ENCODE measurements around the gene SAMM50.
A peak's percentile ranks its signal among the peaks of the same experiment; 100 is the strongest.

The SAMM50 gene

GRCh38 chr22:43972931-43973462 is 17.8 kb downstream of the SAMM50 start:
- no peak for DNase-seq
- intact Hi-C loops (cut with DNase I) = no loop called here

- intact Hi-C loops (cut with DNase I) = no loop called here
- DNase-seq = peak in 1 of 42 donors; percentile 16
These were observed 18.8 kb downstream of the SAMM50 start for GRCh38 chr22:43974028-43974545.

GRCh38 chr22:43975041-43975440 is 19.8 kb downstream of the SAMM50 start:
- intact Hi-C loops (cut with DNase I) = no loop called here
- no peak for DNase-seq

GRCh38 chr22:43976861-43977795 is 21.9 kb downstream of the SAMM50 start:
- intact Hi-C loops (cut with DNase I) = no loop called here
- no peak for DNase-seq

GRCh38 chr22:43978558-43978957 is 23.3 kb downstream of the SAMM50 start:
- DNase-seq = no peak
- intact Hi-C loops (cut with DNase I) = no loop called here

GRCh38 chr22:43980579-43980978 is 25.3 kb downstream of the SAMM50 start:
- intact Hi-C loops (cut with DNase I) = no loop called here

GRCh38 chr22:43980996-43981395 is 25.8 kb downstream of the SAMM50 start:
- intact Hi-C loops (cut with DNase I) = no loop called here

More at GRCh38 chr22:43980579-43980978, 25.3 kb downstream of the SAMM50 start:
- no peak for DNase-seq

GRCh38 chr22:43983808-43984207 is 28.6 kb downstream of the SAMM50 start:
- intact Hi-C loops (cut with DNase I) = no loop called here

More at GRCh38 chr22:43980996-43981395, 25.8 kb downstream of the SAMM50 start:
- DNase-seq = no peak

GRCh38 chr22:43985532-43985931 is 30.3 kb downstream of the SAMM50 start:
- peak in 33 of 42 donors; percentile 17 to 77 (median 51) for DNase-seq
- intact Hi-C loops (cut with DNase I) = no loop called here

More at GRCh38 chr22:43983808-43984207, 28.6 kb downstream of the SAMM50 start:
- no peak for DNase-seq

GRCh38 chr22:43988116-43988820 is 33.0 kb downstream of the SAMM50 start:
- peak in 3 of 42 donors; percentile 8 to 20 (median 19) for DNase-seq
- intact Hi-C loops (cut with DNase I) = no loop called here

GRCh38 chr22:43988960-43989359 is 33.7 kb downstream of the SAMM50 start:
- intact Hi-C loops (cut with DNase I) = no loop called here

GRCh38 chr22:43990044-43990443 is 34.8 kb downstream of the SAMM50 start:
- intact Hi-C loops (cut with DNase I) = loop anchor here (5.0 to 10.0 kb wide), 2 partner anchors 85 to 637 kb away; no protein-coding TSS in a partner anchor
- DNase-seq = no peak

More at GRCh38 chr22:43988960-43989359, 33.7 kb downstream of the SAMM50 start:
- DNase-seq = no peak

GRCh38 chr22:43991316-43992020 is 36.2 kb downstream of the SAMM50 start:
- no peak for DNase-seq
- intact Hi-C loops (cut with DNase I) = loop anchor here (5.0 to 10.0 kb wide), 2 partner anchors 83 to 636 kb away; no protein-coding TSS in a partner anchor

- DNase-seq = peak in 6 of 42 donors; percentile 14 to 38 (median 23)
- intact Hi-C loops (cut with DNase I) = loop anchor here (5.0 to 10.0 kb wide), 2 partner anchors 82 to 635 kb away; no protein-coding TSS in a partner anchor
These were observed 37.1 kb downstream of the SAMM50 start for GRCh38 chr22:43992331-43992821.

- intact Hi-C loops (cut with DNase I) = loop anchor here (5.0 to 10.0 kb wide), 2 partner anchors 82 to 634 kb away; no protein-coding TSS in a partner anchor
- DNase-seq = peak in 41 of 42 donors; percentile 28 to 81 (median 58)
These were observed 38.0 kb downstream of the SAMM50 start for GRCh38 chr22:43993072-43993760.

- intact Hi-C loops (cut with DNase I) = loop anchor here (5.0 to 10.0 kb wide), 2 partner anchors 81 to 633 kb away; no protein-coding TSS in a partner anchor
- DNase-seq = peak in 1 of 42 donors; percentile 13
These were observed 38.8 kb downstream of the SAMM50 start for GRCh38 chr22:43994006-43994405.

- intact Hi-C loops (cut with DNase I) = loop anchor here (5.0 to 10.0 kb wide), 2 partner anchors 80 to 633 kb away; no protein-coding TSS in a partner anchor
- no peak for DNase-seq
These were observed 39.2 kb downstream of the SAMM50 start for GRCh38 chr22:43994416-43994815.
